Inflammatory macrophage (primary cell): ENCODE results near the gene TAF1D.

Experiments
- DNase-seq, 2 donors: peaks; one replicate each; pipeline ENCODE4 v3.0.0-alpha.2; 2020 to 2022

TAF1D gene

GRCh38 chr11:93719310-93719709 is 22.0 kb downstream of the TAF1D start:
- DNase-seq = no peak

- no peak for DNase-seq
Measured at GRCh38 chr11:93718057-93718563, 23.2 kb downstream of the TAF1D start.

GRCh38 chr11:93717501-93717900 is 23.8 kb downstream of the TAF1D start:
- DNase-seq = no peak

DNA sequence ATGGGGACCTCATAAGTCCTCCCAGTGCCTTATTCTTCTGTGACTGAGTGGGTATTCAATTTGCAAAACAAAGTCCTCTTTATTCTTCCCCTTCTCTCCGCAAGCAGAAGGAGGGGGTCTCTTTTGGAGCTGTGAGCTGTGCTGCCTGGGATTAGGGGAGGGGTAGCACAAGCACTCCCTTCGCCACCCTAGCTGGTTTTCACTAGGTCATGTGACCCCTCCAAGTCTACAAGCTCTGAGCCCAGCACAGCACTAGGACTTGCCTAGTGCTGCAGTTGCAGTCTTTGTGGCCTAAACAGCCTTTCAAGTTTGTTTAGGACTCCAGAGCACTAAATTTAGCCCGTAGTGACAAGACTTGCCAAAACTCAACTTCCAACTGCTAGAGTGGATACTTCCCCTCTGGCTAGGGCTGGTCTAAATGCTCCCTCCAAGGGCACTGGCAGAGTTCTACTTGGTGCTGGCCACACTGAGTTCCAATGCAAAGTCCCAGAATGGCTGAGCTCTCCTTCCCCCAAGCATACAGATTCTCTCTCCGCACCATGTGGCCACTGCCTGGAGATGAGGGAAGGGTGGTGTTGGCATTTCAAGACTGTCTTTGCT is 25.4 kb downstream of the TAF1D start:
- no peak for DNase-seq

DNA sequence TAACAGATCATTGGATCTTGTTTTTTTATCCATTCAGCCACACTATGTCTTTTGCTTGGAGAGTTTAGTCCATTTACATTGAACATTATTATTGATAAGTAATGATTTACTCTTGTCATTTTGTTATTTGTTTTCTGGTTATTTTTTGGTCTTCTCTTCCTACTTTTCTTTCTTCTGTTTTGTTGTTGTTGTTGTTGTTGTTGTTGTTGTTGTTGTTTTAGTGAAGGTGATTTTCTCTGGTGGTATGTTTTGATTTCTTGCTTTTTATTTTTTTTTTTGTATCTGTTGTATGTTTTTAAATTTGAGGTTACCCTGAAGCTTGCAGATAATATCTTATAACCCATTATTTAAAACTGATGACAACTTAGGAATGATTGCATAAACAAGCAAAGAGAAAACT is 28.6 kb downstream of the TAF1D start:
- no peak for DNase-seq

GRCh38 chr11:93710239-93710638 is 31.1 kb downstream of the TAF1D start:
- DNase-seq = no peak

GRCh38 chr11:93704237-93704636 is 37.1 kb downstream of the TAF1D start:
- no peak for DNase-seq

DNA sequence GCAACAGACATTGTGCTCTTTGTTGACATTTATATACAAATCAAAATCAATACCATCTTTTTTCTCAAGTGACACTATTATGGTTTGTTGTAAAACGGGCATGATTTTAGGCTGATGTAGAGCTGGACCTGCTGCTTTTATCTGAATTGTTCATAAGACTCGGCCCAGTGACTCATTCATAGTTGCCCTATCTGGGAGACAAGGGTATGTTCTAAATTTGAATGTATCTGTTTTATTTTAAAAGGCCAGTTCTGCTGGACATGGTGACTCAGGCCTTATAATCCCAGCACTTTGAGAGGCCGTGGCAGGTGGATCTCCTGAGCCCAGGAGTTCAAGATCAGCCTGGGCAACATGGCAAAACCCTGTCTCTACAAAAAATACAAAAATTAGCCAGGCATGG is 40.5 kb downstream of the TAF1D start:
- no peak for DNase-seq

DNA sequence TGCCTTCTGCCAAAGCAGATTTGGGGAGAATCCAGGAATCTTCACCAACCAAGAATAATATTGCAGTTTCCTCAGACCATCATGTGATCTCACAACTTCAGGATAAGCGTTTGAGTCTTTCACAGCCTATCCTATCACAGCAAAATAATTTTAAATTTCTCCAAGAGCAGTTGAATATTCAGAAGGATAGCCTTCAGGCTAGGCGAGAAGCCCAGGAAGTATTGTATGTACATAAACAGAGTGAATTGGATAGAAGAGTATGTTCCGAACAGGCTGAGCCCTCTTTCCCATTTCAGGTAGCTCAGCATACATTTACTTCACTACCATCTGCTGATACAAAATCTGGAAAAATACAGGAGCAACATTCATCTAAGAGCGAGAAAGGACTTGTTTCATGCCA is 43.7 kb downstream of the TAF1D start:
- no peak for DNase-seq

- no peak for DNase-seq
Measured at GRCh38 chr11:93694557-93694956, 46.7 kb downstream of the TAF1D start.

GRCh38 chr11:93694109-93694508 is 47.2 kb downstream of the TAF1D start:
- DNase-seq = no peak

DNA sequence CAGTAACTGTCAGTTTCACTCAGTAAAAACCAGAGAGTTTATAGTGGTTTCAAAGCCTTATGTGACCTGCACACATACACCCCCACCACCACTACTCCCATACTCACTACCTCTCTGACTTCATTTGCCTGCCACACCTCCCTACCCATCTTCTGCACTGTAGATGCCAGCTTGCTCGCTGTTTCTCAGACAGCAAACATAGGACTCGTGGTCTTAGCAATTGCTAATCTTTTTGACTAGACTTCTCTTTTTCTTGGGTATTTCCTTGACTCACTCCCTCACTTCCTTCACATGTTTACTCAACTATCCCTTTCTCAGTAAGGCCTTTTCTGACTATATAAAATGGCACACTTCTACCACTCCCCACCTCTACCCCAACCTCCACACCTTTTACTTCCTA is 52.1 kb downstream of the TAF1D start:
- peak in 1 of 2 donors; percentile 14 for DNase-seq

- no peak for DNase-seq
Measured at GRCh38 chr11:93686812-93687211, 54.5 kb downstream of the TAF1D start.

DNA sequence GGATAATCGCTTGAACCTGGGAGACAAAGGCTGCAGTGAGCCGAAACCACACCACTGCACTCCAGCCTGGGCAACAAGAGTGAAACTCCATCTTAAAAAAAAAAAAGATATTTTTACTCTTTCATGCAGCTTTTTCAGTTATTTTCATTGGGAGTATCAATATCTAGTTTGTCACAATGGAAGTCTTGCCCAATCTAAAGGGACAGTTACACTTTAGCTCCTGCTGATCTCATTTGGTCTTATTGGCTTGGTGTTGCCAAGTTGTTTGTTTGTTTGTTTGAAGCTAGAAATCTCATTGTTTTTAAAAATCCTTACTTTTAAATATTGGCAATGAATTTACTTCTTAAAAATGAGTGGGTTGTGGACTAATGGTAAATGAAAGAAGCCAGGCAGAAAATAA is 55.1 kb downstream of the TAF1D start:
- no peak for DNase-seq
